Gastroesophageal sphincter (tissue), 4 donors: ENCODE results near the gene RPLP2. TPM values are rescaled to one million over a fixed set of nuclear protein-coding genes. Genes with fewer than 3 reads are reported as not detected.

Experiments
- ATAC-seq: fragments of 150-250 bp; one replicate; pipeline ENCODE4 v1.9.1; 2016; ENCODE audit warnings: mild to moderate bottlenecking, moderate library complexity
- H3K27ac ChIP-seq, 4 donors: fragments of 200-600 bp; sonication (generic) in 3 of 4; 1 replicate in 3 of 4; 2 replicates in 1 of 4; pipeline ENCODE4 v1.5.1; 2016 to 2019
- H3K27me3 ChIP-seq: fragments of 200-600 bp; sonication (generic); one replicate; pipeline ENCODE4 v1.5.1; 2019
- H3K36me3 ChIP-seq, 2 donors: fragments of 200-600 bp; sonication (generic); one replicate each; pipeline ENCODE4 v1.5.1; 2019; ENCODE audit warnings: control low read depth in 1 of 2
- H3K4me1 ChIP-seq, 3 donors: fragments of 200-600 bp; sonication (generic); 1 replicate in 2 of 3; 2 replicates in 1 of 3; pipeline ENCODE4 v1.5.1; 2016 to 2019; ENCODE audit warnings: control low read depth in 2 of 3
- H3K4me3 ChIP-seq, 2 donors: fragments of 200-600 bp; sonication (generic); one replicate each; pipeline ENCODE4 v1.5.1; 2019; ENCODE audit warnings: mild to moderate bottlenecking in 1 of 2, moderate library complexity in 1 of 2
- H3K9me3 ChIP-seq, 3 donors: fragments of 200-600 bp; sonication (generic); one replicate each; pipeline ENCODE4 v1.5.1; 2017 to 2019; ENCODE audit warnings: control low read depth in 2 of 3
- CTCF ChIP-seq, 4 experiments: fragments of 200-600 bp in 2 of 4; fragments of 450-650 bp in 2 of 4; sonication (generic) in 1 of 4; IDR thresholded peaks; one replicate each; pipeline ENCODE4 v1.5.1; 2017 to 2019; ENCODE audit warnings: antibody characterized with exemption in 4 of 4, mild to moderate bottlenecking in 2 of 4, moderate library complexity in 2 of 4
- EP300 ChIP-seq: sonication (generic); formaldehyde crosslinking; IDR thresholded peaks from one replicate; pipeline ENCODE4 v1.6.1; 2017; ENCODE audit warnings: antibody characterized with exemption, mild to moderate bottlenecking
- POLR2A ChIP-seq, 2 donors: fragments of 450-650 bp; IDR thresholded peaks; one replicate each; pipeline ENCODE4 v1.6.1; 2017; ENCODE audit warnings: antibody characterized with exemption in 2 of 2, mild to moderate bottlenecking in 2 of 2, moderate library complexity in 1 of 2
- POLR2AphosphoS5 ChIP-seq: sonication (generic); formaldehyde crosslinking; IDR thresholded peaks from one replicate; pipeline ENCODE4 v1.6.1; 2017; ENCODE audit warnings: antibody characterized with exemption
- WGBS, 2 donors: methylation state at CpG; one replicate each; pipeline ENCODE4 v1.1.5; 2018; ENCODE audit warnings: low coverage in 1 of 2; 5-methylcytosine and 5-hydroxymethylcytosine counted together
- total RNA-seq, 4 donors: library from RNA; depleted of rRNA; stranded (reverse); fragments of >200 nt; gene quantifications; one replicate each; pipeline ENCODE4 v1.1.0, GENCODE V29; 2016

Gene RPLP2
- total RNA-seq, 4 donors from 2014 or later = 165 to 880 (median 462) TPM

GRCh38 chr11:777288-778255, 32.2 kb upstream of the RPLP2 start, which contains the start of gene GATD1:
TSS of gene GATD1 (minus strand) at chr11:777487. CDS start at chr11:777462, 25 bp downstream.
- WGBS, 2 donors = 8% methylated on average over 5 of the region's 110 CpGs; no CpG with 5 or more reads in 1 of the 2 donors
- H3K36me3 ChIP-seq = peaks cover 0 to 40% of the 10 kb centered on the region in 2 donors

GRCh38 chr11:778976-779954, 30.5 kb upstream of the RPLP2 start:
- peaks cover 0 to 23% of the 10 kb centered on the region in 2 donors for H3K36me3 ChIP-seq
- 87 to 90% methylated on average over 2 to 4 of the region's 23 CpGs for WGBS, 2 donors
- no peak overlapping the region for H3K27ac ChIP-seq

More at GRCh38 chr11:777288-778255, 32.2 kb upstream of the RPLP2 start, which contains the start of gene GATD1:
- peak; percentile 46 for TF ChIP-seq POLR2AphosphoS5
- peak in 2 of 4 experiments; percentile 4 to 23 for TF ChIP-seq CTCF (IDR thresholded peaks at IDR 0.05)
- TF ChIP-seq EP300 = no peak
- peak; percentile 86 to 91 for TF ChIP-seq POLR2A (IDR thresholded peaks at IDR 0.05)
- Histone ChIP-seq H3K27ac (peak within 1 kb of the TSS; percentile 60 to 90 (median 87)), H3K27me3 (no peaks in the 10 kb centered on the region), H3K9me3 (no peaks in the 10 kb centered on the region), H3K4me1 (peaks cover 0 to 70% (median 23%) of the 10 kb centered on the region in 3 donors), H3K4me3 (peak within 1 kb of the TSS; percentile 85 to 98)
- ATAC-seq = peak; percentile 96

GRCh38 chr11:779955-780532, 29.7 kb upstream of the RPLP2 start:
- Histone ChIP-seq H3K4me3 (no peak overlapping the region), H3K36me3 (peaks cover 0 to 16% of the 10 kb centered on the region in 2 donors), H3K4me1 (peaks cover 0 to 54% (median 20%) of the 10 kb centered on the region in 3 donors), H3K9me3 (no peaks in the 10 kb centered on the region), H3K27ac (no peak overlapping the region), H3K27me3 (no peaks in the 10 kb centered on the region)
- WGBS, 2 donors = no CpG with 5 or more reads among the region's 16 CpGs
- ATAC-seq = no peak
- TF ChIP-seq CTCF (IDR thresholded peaks at IDR 0.05) = no peak
- no peak for TF ChIP-seq EP300
- no peak for TF ChIP-seq POLR2AphosphoS5
- TF ChIP-seq POLR2A (IDR thresholded peaks at IDR 0.05) = no peak

More at GRCh38 chr11:778976-779954, 30.5 kb upstream of the RPLP2 start:
- TF ChIP-seq POLR2A (IDR thresholded peaks at IDR 0.05) = no peak
- TF ChIP-seq CTCF (IDR thresholded peaks at IDR 0.05) = no peak
- no peak for TF ChIP-seq POLR2AphosphoS5
- TF ChIP-seq EP300 = no peak
- H3K27me3 ChIP-seq = no peaks in the 10 kb centered on the region
- no peaks in the 10 kb centered on the region for H3K9me3 ChIP-seq
- ATAC-seq = no peak
- H3K4me3 ChIP-seq = no peak overlapping the region
- H3K4me1 ChIP-seq = peaks cover 0 to 62% (median 23%) of the 10 kb centered on the region in 3 donors
